Muscle of leg (tissue), 11 donors: ENCODE measurements around the gene DST. TPM values are rescaled to one million over a fixed set of nuclear protein-coding genes. Genes with fewer than 3 reads are reported as not detected.
A peak's percentile ranks its signal among the peaks of the same experiment; 100 is the strongest.
"Not testable (repeated sequence)": the region's sequence is repeated elsewhere in the genome, so short reads cannot be mapped to it uniquely, and the experiment has no call there.

Experiments
- DNase-seq: peaks from one replicate; pipeline ENCODE4 v3.0.0; 2013
- H3K27ac ChIP-seq: one replicate; pipeline ENCODE4 v1.5.1; 2013; ENCODE audit warnings: mild to moderate bottlenecking, low read length, control low read depth
- H3K27me3 ChIP-seq: one replicate; pipeline ENCODE4 v1.6.1; 2013; ENCODE audit warnings: low read length; ENCODE audit not compliant: control insufficient read depth, insufficient read depth
- H3K36me3 ChIP-seq: one replicate; pipeline ENCODE4 v1.6.1; 2013; ENCODE audit warnings: low read length; ENCODE audit not compliant: control insufficient read depth, insufficient read depth
- H3K4me1 ChIP-seq: one replicate; pipeline ENCODE4 v1.6.1; 2013; ENCODE audit warnings: low read length; ENCODE audit not compliant: control insufficient read depth, insufficient read depth
- H3K4me3 ChIP-seq: one replicate; pipeline ENCODE4 v1.5.1; 2013; ENCODE audit warnings: low read length, control low read depth
- H3K9me3 ChIP-seq: replicated peaks from 2 replicates; pipeline ENCODE4 v1.6.1; 2013; ENCODE audit warnings: low read depth, low read length; ENCODE audit not compliant: control insufficient read depth
- WGBS: methylation state at CpG from one replicate; pipeline ENCODE4 v1.1.5; 2013; ENCODE audit warnings: missing lambda C conversion rate; ENCODE audit not compliant: insufficient coverage; 5-methylcytosine and 5-hydroxymethylcytosine counted together
- polyA plus RNA-seq, 8 donors: library from polyadenylated mRNA; unstranded; fragments of 120-200 nt; gene quantifications; one replicate each; pipeline versions ENCODE4 v1.2.1 to v1.2.3, GENCODE V29; 2013; ENCODE audit warnings: inconsistent platforms in 1 of 8, low replicate concordance in 1 of 8; ENCODE audit not compliant: insufficient read length in 8 of 8, insufficient read depth in 1 of 8
- total RNA-seq: library from RNA; stranded (reverse); fragments of 120-200 nt; gene quantifications from one replicate; pipeline ENCODE4 v1.2.4, GENCODE V29; 2013

The DST gene
- total and polyA plus RNA-seq, 9 donors, result 154 to 219 (median 179) TPM

DNA sequence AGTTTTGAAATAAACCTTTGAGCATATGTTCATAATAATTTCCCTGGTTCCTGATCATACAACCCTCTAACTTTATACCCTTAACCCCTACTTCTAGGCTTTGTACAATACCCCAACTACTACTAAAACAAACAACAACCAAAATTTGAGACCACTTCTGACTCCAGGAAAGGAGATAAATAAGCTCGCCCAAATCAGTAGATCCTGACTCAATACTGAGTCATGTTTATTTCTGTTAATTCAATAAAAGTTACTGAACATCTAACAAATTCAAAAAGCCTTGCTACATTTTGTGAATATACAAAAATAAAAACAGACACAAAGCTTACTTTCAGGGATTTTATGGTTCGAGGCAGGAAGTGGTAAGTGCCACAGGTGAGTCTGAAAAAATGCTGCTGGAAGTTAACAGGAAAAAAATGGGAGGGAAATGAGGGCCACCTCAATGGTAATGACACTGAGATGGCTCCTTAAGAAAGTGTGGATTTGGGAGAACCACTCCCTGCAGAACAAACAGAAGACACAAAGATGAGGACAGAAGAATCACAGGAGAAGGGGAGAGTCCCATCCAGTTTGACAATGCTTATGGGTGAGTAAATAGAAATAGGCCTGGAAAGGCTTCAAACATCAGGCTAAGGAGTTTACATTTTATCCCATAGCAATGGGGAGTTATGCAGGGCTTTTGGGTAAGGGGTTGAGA, 63.4 kb downstream of the DST start:
- H3K4me1 ChIP-seq, result no peaks in the 10 kb centered on the region
- peaks cover 14% of the 10 kb centered on the region for H3K36me3 ChIP-seq
- no peaks in the 10 kb centered on the region for H3K9me3 ChIP-seq
- DNase-seq, result no peak
- 67% methylated on average over 1 of the region's 2 CpGs for WGBS
- H3K4me3 ChIP-seq, result no peak overlapping the region
- H3K27ac ChIP-seq, result no peak overlapping the region
- no peaks in the 10 kb centered on the region for H3K27me3 ChIP-seq

DNA sequence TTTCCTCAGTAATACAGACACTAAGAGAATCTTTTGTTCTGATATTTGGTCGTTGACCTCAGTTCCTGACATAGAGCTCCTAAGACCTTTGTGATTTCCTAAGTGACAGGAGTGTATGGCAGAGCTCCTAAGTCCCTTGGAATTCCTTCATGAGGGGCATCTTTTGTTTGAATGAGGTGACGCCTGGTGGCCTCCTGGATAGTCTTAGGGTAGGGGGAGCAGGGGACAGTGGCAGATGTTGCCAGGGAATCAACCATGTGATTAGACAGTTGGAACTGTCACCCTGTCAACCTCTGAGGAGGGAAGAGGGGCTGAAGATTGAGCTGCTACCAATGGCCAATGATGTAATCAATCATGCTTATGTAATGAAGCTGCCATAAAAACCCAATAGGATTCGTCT, 67.0 kb downstream of the DST start:
- 100% methylated on average over 1 of the region's 3 CpGs for WGBS
- H3K27me3 ChIP-seq, result no peaks in the 10 kb centered on the region
- DNase-seq, result no peak
- no peak overlapping the region for H3K27ac ChIP-seq
- no peak overlapping the region for H3K4me3 ChIP-seq
- H3K4me1 ChIP-seq, result no peaks in the 10 kb centered on the region
- H3K36me3 ChIP-seq, result peaks cover 16% of the 10 kb centered on the region
- no peaks in the 10 kb centered on the region for H3K9me3 ChIP-seq

DNA sequence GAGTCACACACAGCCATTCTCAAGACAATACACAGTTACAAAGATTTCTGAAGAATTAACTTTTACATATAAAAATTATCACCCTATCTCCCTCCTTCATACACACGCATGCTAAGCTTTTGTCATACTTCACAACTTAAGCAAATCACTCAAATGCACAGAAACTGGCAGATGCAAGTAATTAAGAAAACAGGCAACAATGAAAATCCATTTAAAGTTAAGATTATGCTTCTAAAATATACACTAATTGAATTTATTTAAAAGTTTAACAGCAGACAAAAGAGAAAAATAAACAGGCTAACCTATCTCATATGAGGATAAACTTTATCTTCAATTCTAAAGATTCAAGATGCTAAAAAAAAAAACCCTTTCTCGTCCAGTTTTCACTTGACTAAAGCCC, 68.4 kb downstream of the DST start:
- WGBS, result no CpG with 5 or more reads among the region's 2 CpGs
- Histone ChIP-seq H3K27me3 (no peaks in the 10 kb centered on the region), H3K4me3 (no peak overlapping the region), H3K27ac (no peak overlapping the region), H3K9me3 (no peaks in the 10 kb centered on the region), H3K4me1 (no peaks in the 10 kb centered on the region), H3K36me3 (peaks cover 13% of the 10 kb centered on the region)
- DNase-seq, result no peak

DNA sequence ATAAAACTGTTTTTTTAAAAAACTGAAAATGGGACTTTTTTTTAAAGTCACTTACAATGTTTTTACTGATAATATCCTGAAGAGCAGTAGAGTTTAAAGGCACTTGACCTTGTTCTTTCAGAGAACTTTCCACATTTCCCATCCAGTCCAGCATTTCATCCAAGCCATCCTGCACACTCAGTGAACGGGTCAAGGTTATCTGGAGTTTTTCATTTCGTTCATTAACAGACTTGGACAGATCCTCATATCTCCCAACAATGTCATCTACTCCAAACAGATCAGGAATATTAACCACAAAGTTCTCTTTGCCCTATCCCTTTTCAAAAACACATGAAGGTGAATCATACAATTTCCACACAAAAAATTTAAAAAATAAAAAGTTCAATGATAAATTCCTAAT, 69.1 kb downstream of the DST start:
- no peak for DNase-seq
- H3K36me3 ChIP-seq, result peaks cover 13% of the 10 kb centered on the region
- WGBS, result 46% methylated on average over 2 of the region's 2 CpGs
- H3K4me1 ChIP-seq, result no peaks in the 10 kb centered on the region
- H3K27me3 ChIP-seq, result no peaks in the 10 kb centered on the region
- no peak overlapping the region for H3K27ac ChIP-seq
- H3K9me3 ChIP-seq, result no peaks in the 10 kb centered on the region
- H3K4me3 ChIP-seq, result no peak overlapping the region

DNA sequence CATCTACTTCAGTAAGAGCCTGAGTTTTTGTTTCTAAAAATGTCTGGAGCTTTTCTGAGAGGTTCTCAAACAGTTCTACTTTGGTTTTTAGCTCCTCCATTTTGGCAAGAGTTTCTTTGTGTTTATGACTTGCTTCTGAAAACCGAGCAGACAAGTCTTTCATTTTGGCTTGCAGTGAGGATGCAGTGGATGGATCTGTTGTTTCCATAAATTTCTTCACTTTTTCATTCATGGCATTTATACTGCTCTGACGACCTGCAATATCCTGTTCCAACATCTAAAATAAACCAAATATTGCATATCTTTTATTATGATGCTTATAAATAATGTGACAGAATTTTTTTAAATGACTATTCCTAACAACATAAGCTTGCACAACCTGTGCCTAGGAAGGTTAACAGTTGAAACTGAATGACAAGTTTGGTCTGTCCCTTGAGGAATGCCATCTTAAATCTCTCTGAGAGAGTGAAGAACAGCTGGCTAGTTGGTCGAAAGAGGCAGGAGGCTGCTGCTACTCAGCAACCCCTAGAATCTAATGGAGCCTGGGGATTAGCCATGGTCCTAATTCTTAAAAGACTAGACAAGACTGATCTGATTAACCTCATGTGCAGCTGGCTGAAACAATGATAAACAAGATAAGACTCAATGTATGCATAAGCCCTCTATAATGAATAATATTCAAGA, 69.8 kb downstream of the DST start:
- H3K4me1 ChIP-seq, result no peaks in the 10 kb centered on the region
- no CpG with 5 or more reads among the region's 3 CpGs for WGBS
- no peaks in the 10 kb centered on the region for H3K9me3 ChIP-seq
- H3K4me3 ChIP-seq, result no peak overlapping the region
- no peak for DNase-seq
- H3K27me3 ChIP-seq, result no peaks in the 10 kb centered on the region
- peaks cover 13% of the 10 kb centered on the region for H3K36me3 ChIP-seq
- no peak overlapping the region for H3K27ac ChIP-seq

DNA sequence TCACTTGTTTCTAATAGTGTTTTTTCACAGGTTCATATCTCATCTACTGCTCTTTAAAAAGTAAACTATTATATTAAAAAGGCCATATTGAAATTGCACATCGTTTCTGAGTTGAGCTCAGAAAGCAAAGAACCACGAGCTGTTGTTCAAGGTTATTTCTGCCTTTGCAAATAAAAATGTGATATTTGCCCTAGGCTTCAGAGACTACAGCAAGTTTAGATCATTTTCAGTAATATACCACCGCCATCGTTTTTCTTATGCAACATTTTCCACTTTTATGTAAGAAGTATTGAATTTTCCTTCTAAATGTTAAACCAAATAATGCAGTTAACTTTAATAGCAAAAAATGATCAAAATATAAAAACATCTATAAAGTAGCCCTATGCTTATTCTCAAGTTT, 71.1 kb downstream of the DST start:
- Histone ChIP-seq H3K36me3 (peaks cover 11% of the 10 kb centered on the region), H3K4me1 (no peaks in the 10 kb centered on the region), H3K4me3 (no peak overlapping the region), H3K27ac (no peak overlapping the region), H3K9me3 (no peaks in the 10 kb centered on the region), H3K27me3 (no peaks in the 10 kb centered on the region)
- no peak for DNase-seq
- no CpG with 5 or more reads among the region's 4 CpGs for WGBS

DNA sequence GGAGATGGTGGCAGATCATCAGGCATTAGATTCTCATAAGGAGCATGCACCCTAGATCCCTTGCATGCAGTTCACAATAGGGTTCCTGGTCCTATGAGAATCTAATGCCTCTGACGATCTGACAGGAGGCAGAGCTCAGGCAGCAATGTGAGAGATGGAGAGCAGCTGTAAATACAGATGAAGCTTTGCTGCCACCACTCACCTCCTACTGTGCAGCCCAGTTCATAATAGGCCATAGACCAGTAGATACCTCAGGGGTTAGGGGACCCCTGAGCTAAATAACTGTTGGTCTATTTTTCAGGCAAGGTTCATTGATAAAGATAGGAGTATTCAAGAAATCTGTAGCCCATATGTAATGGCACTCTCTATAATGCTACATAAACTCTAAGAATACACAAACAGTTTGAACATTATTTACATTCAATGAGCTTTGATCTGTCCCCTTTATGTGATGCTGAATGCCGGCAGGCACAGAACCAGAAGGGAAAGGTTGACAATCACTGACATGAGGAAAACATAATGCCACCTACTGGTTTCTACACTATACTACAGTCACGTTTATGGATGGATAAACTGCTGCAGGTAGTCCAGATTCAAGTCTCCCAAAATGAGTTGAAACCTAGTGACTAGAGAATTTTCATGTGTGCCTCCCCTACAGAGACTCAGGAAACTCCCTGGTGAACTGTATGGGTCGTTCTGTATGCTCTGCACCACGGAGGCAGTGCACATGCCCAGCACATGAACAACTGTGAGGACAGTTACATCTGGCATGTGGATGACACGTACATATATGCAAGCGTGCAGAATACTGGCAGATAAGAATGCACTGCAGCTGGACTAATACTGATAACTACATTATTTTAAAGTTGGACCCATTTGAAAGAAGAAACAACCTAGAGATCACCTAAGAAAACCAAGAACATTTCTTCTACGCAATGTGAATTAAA, 72.0 kb downstream of the DST start:
- H3K27ac ChIP-seq, result no peak overlapping the region
- H3K4me3 ChIP-seq, result no peak overlapping the region
- H3K4me1 ChIP-seq, result no peaks in the 10 kb centered on the region
- peaks cover 7% of the 10 kb centered on the region for H3K36me3 ChIP-seq
- 44% methylated on average over 2 of the region's 8 CpGs for WGBS
- peak; percentile 51 for DNase-seq
- H3K9me3 ChIP-seq, result no peaks in the 10 kb centered on the region
- no peaks in the 10 kb centered on the region for H3K27me3 ChIP-seq

DNA sequence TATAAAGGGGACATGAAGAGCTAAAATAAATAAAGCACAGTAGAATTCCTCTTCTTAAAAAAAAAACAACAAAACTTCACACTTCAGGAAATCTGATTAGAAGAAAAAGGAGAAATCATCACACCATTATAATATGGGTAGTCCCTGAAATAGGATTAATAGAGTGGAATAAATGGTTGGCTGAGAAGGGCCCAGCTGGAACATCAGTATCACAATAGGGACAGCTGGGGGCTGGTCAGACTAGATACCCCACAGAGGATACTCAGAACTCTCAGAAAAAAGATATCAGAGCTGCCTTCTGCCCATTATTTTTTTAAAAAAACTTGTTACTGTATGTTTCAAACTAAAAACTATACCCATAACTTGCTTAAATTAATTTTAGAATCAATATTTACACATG, 75.2 kb downstream of the DST start:
- Histone ChIP-seq H3K27me3 (no peaks in the 10 kb centered on the region), H3K27ac (no peak overlapping the region), H3K9me3 (no peaks in the 10 kb centered on the region), H3K4me1 (no peaks in the 10 kb centered on the region), H3K4me3 (no peak overlapping the region), H3K36me3 (peaks cover 12% of the 10 kb centered on the region)
- no peak for DNase-seq

DNA sequence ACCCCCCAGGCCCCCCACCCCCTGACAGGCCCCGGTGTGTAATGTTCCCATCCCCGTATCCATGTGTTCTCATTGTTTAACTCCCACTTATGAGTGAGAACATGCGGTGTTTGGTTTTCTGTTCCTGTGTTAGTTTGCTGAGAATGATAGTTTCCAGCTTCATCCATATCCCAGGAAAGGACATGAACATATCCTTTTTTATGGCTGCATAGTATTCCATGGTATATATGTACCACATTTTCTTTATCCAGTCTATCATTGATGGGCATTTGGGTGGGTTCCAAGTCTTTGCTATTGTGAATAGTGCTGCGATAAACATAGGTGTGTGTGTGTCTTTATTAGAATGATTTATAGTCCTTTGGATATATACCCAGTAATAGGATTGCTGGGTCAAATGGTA, 80.0 kb downstream of the DST start:
- not testable (repeated sequence) for H3K27me3 ChIP-seq, H3K9me3 ChIP-seq, H3K4me1 ChIP-seq, H3K4me3 ChIP-seq, DNase-seq, H3K27ac ChIP-seq
- no CpG with 5 or more reads among the region's 4 CpGs for WGBS
- peaks cover 18% of the 10 kb centered on the region for H3K36me3 ChIP-seq
